Measurements from ENCODE around the gene TXNDC8. TPM values are rescaled to one million over a fixed set of nuclear protein-coding genes. Genes with fewer than 3 reads are reported as not detected.

Gene TXNDC8
- total and polyA plus RNA-seq, 2 experiments from 2014 or later, result not detected

DNA sequence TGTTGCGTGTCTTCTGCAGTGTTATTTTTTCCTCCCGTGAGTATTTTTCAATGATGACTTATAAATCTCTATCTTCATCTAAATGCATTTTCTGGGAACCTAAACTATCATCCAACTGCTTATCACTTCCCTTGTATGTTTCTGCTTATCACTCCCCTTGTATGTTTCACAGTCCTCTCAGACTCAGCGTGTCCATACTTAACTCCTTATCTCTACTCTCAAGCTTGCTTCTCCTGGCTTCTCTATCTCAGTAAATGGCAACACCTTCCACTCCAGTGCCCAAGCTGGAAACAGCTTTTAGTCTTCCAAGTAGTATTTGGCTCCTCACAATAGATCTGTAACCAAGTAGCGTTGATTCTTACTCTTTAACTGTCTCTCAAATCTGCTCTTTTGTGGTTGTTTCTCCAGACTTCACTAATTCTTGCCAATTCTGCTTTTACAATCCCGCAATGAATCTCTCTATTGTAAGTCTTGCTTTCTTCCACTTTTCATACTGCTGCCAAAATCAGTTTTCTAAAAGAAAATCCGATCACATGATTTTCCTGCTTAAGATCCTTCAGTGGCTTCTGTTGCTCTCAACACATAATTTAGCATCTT, 33.8 kb upstream of the TXNDC8 start:
- Histone ChIP-seq H3K36me3 (ENCODE audit: insufficient read depth) (no peaks in the 10 kb centered on the region), H3K4me1 (ENCODE audit: insufficient read depth) (no peaks in the 10 kb centered on the region), H3K9me2 (ENCODE audit: insufficient read depth) (no peaks in the 10 kb centered on the region), H3K4me3 (no peak overlapping the region), H3K27ac (ENCODE audit: low read depth) (no peak overlapping the region), H4K20me1 (replicated peaks; ENCODE audit: insufficient read depth) (no peaks in the 10 kb centered on the region; the same call in 1 of the 2 replicates), H3K79me2 (replicated peaks; ENCODE audit: insufficient read depth) (no peaks in the 10 kb centered on the region), H3K4me2 (no peak overlapping the region), H2AFZ (no peak overlapping the region), H3F3A (replicated peaks; ENCODE audit: low read depth) (no peaks in the 10 kb centered on the region), H3K27me3 (ENCODE audit: insufficient read depth) (no peaks in the 10 kb centered on the region)
- Mint-ChIP-seq H3K27ac (no peak overlapping the region), H3K9me3 (no peaks in the 10 kb centered on the region), H3K4me1 (no peaks in the 10 kb centered on the region), H3K4me3 (no peak overlapping the region), H3K27me3 (ENCODE audit: insufficient read depth, low read depth, poor library complexity) (no peaks in the 10 kb centered on the region), H3K36me3 (ENCODE audit: low read depth) (no peaks in the 10 kb centered on the region)
- DNase-seq (ENCODE audit: low spot score) (no peak), ATAC-seq (no peak)
- TF ChIP-seq EZH2phosphoT487 (IDR thresholded peaks at IDR 0.05; ENCODE audit: unreplicated experiment) (no peak), NANOG (IDR thresholded peaks at IDR 0.05; ENCODE audit: borderline replicate concordance) (no peak), CREB1 (CRISPR knock-in tag; IDR thresholded peaks at IDR 0.05; ENCODE audit: low read depth) (no peak), JUNB (IDR thresholded peaks at IDR 0.05; ENCODE audit: unreplicated experiment) (no peak), ZNF331 (CRISPR knock-in tag; IDR thresholded peaks at IDR 0.05; ENCODE audit: low read depth) (no peak), ZNF114 (CRISPR knock-in tag; IDR thresholded peaks at IDR 0.05) (no peak), POLR2AphosphoS5 (IDR thresholded peaks at IDR 0.05; ENCODE audit: low read depth) (no peak), EZH2 (IDR thresholded peaks at IDR 0.05; ENCODE audit: low read depth, unreplicated experiment) (no peak)
- TF ChIP-seq, protein P1, sequence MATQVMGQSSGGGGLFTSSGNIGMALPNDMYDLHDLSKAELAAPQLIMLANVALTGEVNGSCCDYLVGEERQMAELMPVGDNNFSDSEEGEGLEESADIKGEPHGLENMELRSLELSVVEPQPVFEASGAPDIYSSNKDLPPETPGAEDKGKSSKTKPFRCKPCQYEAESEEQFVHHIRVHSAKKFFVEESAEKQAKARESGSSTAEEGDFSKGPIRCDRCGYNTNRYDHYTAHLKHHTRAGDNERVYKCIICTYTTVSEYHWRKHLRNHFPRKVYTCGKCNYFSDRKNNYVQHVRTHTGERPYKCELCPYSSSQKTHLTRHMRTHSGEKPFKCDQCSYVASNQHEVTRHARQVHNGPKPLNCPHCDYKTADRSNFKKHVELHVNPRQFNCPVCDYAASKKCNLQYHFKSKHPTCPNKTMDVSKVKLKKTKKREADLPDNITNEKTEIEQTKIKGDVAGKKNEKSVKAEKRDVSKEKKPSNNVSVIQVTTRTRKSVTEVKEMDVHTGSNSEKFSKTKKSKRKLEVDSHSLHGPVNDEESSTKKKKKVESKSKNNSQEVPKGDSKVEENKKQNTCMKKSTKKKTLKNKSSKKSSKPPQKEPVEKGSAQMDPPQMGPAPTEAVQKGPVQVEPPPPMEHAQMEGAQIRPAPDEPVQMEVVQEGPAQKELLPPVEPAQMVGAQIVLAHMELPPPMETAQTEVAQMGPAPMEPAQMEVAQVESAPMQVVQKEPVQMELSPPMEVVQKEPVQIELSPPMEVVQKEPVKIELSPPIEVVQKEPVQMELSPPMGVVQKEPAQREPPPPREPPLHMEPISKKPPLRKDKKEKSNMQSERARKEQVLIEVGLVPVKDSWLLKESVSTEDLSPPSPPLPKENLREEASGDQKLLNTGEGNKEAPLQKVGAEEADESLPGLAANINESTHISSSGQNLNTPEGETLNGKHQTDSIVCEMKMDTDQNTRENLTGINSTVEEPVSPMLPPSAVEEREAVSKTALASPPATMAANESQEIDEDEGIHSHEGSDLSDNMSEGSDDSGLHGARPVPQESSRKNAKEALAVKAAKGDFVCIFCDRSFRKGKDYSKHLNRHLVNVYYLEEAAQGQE (IDR thresholded peaks at IDR 0.05; ENCODE audit: unreplicated experiment), result no peak
- TF ChIP-seq, protein P2, sequence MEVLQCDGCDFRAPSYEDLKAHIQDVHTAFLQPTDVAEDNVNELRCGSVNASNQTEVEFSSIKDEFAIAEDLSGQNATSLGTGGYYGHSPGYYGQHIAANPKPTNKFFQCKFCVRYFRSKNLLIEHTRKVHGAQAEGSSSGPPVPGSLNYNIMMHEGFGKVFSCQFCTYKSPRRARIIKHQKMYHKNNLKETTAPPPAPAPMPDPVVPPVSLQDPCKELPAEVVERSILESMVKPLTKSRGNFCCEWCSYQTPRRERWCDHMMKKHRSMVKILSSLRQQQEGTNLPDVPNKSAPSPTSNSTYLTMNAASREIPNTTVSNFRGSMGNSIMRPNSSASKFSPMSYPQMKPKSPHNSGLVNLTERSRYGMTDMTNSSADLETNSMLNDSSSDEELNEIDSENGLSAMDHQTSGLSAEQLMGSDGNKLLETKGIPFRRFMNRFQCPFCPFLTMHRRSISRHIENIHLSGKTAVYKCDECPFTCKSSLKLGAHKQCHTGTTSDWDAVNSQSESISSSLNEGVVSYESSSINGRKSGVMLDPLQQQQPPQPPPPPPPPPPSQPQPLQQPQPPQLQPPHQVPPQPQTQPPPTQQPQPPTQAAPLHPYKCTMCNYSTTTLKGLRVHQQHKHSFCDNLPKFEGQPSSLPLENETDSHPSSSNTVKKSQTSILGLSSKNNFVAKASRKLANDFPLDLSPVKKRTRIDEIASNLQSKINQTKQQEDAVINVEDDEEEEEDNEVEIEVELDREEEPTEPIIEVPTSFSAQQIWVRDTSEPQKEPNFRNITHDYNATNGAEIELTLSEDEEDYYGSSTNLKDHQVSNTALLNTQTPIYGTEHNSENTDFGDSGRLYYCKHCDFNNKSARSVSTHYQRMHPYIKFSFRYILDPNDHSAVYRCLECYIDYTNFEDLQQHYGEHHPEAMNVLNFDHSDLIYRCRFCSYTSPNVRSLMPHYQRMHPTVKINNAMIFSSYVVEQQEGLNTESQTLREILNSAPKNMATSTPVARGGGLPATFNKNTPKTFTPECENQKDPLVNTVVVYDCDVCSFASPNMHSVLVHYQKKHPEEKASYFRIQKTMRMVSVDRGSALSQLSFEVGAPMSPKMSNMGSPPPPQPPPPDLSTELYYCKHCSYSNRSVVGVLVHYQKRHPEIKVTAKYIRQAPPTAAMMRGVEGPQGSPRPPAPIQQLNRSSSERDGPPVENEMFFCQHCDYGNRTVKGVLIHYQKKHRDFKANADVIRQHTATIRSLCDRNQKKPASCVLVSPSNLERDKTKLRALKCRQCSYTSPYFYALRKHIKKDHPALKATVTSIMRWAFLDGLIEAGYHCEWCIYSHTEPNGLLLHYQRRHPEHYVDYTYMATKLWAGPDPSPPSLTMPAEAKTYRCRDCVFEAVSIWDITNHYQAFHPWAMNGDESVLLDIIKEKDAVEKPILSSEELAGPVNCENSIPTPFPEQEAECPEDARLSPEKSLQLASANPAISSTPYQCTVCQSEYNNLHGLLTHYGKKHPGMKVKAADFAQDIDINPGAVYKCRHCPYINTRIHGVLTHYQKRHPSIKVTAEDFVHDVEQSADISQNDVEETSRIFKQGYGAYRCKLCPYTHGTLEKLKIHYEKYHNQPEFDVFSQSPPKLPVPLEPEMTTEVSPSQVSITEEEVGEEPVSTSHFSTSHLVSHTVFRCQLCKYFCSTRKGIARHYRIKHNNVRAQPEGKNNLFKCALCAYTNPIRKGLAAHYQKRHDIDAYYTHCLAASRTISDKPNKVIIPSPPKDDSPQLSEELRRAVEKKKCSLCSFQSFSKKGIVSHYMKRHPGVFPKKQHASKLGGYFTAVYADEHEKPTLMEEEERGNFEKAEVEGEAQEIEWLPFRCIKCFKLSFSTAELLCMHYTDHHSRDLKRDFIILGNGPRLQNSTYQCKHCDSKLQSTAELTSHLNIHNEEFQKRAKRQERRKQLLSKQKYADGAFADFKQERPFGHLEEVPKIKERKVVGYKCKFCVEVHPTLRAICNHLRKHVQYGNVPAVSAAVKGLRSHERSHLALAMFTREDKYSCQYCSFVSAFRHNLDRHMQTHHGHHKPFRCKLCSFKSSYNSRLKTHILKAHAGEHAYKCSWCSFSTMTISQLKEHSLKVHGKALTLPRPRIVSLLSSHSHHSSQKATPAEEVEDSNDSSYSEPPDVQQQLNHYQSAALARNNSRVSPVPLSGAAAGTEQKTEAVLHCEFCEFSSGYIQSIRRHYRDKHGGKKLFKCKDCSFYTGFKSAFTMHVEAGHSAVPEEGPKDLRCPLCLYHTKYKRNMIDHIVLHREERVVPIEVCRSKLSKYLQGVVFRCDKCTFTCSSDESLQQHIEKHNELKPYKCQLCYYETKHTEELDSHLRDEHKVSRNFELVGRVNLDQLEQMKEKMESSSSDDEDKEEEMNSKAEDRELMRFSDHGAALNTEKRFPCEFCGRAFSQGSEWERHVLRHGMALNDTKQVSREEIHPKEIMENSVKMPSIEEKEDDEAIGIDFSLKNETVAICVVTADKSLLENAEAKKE (CRISPR knock-in tag; IDR thresholded peaks at IDR 0.05), result no peak
- TF ChIP-seq, protein P3, sequence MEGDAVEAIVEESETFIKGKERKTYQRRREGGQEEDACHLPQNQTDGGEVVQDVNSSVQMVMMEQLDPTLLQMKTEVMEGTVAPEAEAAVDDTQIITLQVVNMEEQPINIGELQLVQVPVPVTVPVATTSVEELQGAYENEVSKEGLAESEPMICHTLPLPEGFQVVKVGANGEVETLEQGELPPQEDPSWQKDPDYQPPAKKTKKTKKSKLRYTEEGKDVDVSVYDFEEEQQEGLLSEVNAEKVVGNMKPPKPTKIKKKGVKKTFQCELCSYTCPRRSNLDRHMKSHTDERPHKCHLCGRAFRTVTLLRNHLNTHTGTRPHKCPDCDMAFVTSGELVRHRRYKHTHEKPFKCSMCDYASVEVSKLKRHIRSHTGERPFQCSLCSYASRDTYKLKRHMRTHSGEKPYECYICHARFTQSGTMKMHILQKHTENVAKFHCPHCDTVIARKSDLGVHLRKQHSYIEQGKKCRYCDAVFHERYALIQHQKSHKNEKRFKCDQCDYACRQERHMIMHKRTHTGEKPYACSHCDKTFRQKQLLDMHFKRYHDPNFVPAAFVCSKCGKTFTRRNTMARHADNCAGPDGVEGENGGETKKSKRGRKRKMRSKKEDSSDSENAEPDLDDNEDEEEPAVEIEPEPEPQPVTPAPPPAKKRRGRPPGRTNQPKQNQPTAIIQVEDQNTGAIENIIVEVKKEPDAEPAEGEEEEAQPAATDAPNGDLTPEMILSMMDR (conservative IDR thresholded peaks at IDR 0.05; ENCODE audit: low read depth in 2 of 2), result no peak
